ENCODE measurements around the gene NUDT3. TPM values are rescaled to one million over a fixed set of nuclear protein-coding genes. Genes with fewer than 3 reads are reported as not detected.

NUDT3 gene
- total RNA-seq (2014; rRNA removed; shearing (Covaris generic); ENCODE audit: low replicate concordance): 33.7 and 41.7 TPM in 2 replicates

DNA sequence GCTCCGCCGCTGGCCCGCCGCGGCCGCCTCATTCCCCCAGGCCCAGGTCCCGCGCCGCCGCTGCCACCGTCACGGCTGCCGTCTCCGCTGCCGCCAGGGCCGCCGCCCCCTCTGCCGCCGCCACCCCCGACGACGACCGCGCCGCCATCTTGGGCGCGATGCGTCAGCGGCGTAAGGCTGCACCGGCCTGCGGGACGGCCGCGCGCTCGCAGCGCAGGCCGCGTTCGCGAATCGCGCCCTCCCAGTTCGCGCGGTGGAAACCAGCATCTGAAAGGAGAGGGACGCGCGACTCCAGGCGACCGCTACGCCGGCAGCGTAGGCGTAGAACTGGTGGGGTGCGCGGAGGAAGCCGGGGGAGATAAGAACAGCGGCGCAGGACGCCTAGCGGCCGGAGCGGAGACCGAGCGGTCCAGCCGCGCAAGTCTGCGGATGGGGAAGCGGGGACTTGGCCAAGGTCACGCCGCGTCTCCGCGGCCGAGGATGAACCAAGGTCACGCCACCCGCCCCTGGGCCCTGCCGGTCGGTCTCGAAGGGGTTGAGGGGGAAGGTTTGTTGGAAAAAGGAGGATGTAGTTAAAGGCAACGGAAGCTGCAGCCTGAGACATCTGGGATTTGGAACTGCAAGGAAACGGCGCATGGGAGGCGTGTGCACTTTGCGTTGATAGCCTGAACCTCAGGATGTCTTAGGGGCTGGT lies at the start of gene NUDT3:
NUDT3 (minus strand) TSS at position 173 of the 694 bp plus-strand sequence. CDS start 307 bp downstream, outside the sequence.
- H3K4me2 ChIP-seq (ENCODE audit: low read depth, low read length, poor library complexity, severe bottlenecking): peak within 1 kb of the TSS; percentile 100
- H3K9ac ChIP-seq (ENCODE audit: low read length): peak within 1 kb of the TSS; percentile 98
- H3K4me1 ChIP-seq (ENCODE audit: low read length): peaks cover 31% of the 10 kb centered on the region
- DNase-seq: peak; percentile 98
- H3K4me3 ChIP-seq (ENCODE audit: low read length): peak within 1 kb of the TSS; percentile 73
- H2AFZ ChIP-seq (ENCODE audit: low read length): peak within 1 kb of the TSS; percentile 83
- H3K36me3 ChIP-seq (ENCODE audit: insufficient read depth, low read length): no peaks in the 10 kb centered on the region; the same call in 1 of the 2 replicates
- H3K9me3 ChIP-seq (ENCODE audit: low read length): peaks cover 3% of the 10 kb centered on the region
- H3K27me3 ChIP-seq (ENCODE audit: low read length): no peaks in the 10 kb centered on the region
- no peaks in the 10 kb centered on the region for H3K9me2 ChIP-seq (replicated peaks; ENCODE audit: insufficient read depth, low read length)
- H3K27ac ChIP-seq (ENCODE audit: low read length): peak within 1 kb of the TSS; percentile 90
- peaks cover 51% of the 10 kb centered on the region for H3K79me2 ChIP-seq (ENCODE audit: low read length)
- no peaks in the 10 kb centered on the region for H4K20me1 ChIP-seq (ENCODE audit: insufficient read depth, low read depth, low read length)

DNA sequence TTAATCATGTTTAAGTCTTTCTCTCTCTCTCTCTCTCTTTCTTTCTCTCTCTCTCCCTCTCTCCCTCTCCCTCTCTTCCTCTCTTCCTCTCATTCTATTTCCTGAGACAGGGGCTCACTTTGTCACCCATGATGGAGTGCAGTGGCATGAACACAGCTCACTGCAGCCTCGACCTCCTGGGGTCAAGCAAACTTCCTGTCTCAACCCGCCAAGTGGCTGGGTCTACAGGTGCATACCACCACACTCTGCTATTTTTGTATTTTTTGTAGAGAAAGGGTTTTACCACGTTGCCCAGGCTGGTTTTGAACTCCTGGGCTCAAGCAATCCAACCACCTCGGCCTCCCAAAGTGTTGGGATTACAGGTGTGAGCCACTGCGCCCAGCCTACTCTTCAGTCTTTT lies 49.1 kb upstream of the NUDT3 start:
- no peaks in the 10 kb centered on the region for H3K4me1 ChIP-seq (ENCODE audit: low read length)
- H3K27ac ChIP-seq (ENCODE audit: low read length): no peak overlapping the region
- H3K9me2 ChIP-seq (replicated peaks; ENCODE audit: insufficient read depth, low read length): no peaks in the 10 kb centered on the region
- DNase-seq: no peak
- no peaks in the 10 kb centered on the region for H4K20me1 ChIP-seq (ENCODE audit: insufficient read depth, low read depth, low read length)
- H3K9ac ChIP-seq (ENCODE audit: low read length): no peak overlapping the region
- H3K4me2 ChIP-seq (ENCODE audit: low read depth, low read length, poor library complexity, severe bottlenecking): no peak overlapping the region
- H2AFZ ChIP-seq (ENCODE audit: low read length): no peak overlapping the region
- H3K36me3 ChIP-seq (ENCODE audit: insufficient read depth, low read length): no peaks in the 10 kb centered on the region
- no peaks in the 10 kb centered on the region for H3K27me3 ChIP-seq (ENCODE audit: low read length)
- no peaks in the 10 kb centered on the region; the same call in 1 of the 2 replicates for H3K9me3 ChIP-seq (ENCODE audit: low read length)
- no peaks in the 10 kb centered on the region for H3K79me2 ChIP-seq (ENCODE audit: low read length)
- no peak overlapping the region for H3K4me3 ChIP-seq (ENCODE audit: low read length)

DNA sequence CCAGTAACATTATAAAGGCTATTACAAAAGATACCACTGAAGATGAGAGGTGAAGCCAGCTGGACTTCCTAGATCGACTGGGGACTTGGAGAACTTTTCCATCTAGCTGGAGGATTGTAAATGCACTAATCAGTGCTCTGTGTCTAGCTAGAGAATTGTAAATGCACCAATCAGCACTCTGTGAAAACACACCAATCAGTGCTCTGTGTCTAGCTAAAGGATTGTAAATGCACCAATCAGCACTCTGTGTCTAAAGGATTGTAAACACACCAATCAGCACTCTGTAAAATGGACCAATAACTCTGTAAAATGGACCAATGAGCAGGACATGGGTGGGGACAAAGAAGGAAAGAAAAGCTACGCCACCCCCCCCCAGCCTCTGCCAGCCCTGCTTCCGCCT lies 47.0 kb upstream of the NUDT3 start:
- Histone ChIP-seq H3K27me3 (ENCODE audit: low read length) (no peaks in the 10 kb centered on the region), H3K9me2 (replicated peaks; ENCODE audit: insufficient read depth, low read length) (no peaks in the 10 kb centered on the region), H3K27ac (ENCODE audit: low read length) (no peak overlapping the region), H3K36me3 (ENCODE audit: insufficient read depth, low read length) (no peaks in the 10 kb centered on the region), H3K9ac (ENCODE audit: low read length) (no peak overlapping the region), H4K20me1 (ENCODE audit: insufficient read depth, low read depth, low read length) (no peaks in the 10 kb centered on the region), H3K9me3 (ENCODE audit: low read length) (no peaks in the 10 kb centered on the region; the same call in 1 of the 2 replicates), H3K4me2 (ENCODE audit: low read depth, low read length, poor library complexity, severe bottlenecking) (no peak overlapping the region), H3K4me1 (ENCODE audit: low read length) (no peaks in the 10 kb centered on the region), H2AFZ (ENCODE audit: low read length) (no peak overlapping the region), H3K4me3 (ENCODE audit: low read length) (no peak overlapping the region), H3K79me2 (ENCODE audit: low read length) (no peaks in the 10 kb centered on the region)
- no peak for DNase-seq

DNA sequence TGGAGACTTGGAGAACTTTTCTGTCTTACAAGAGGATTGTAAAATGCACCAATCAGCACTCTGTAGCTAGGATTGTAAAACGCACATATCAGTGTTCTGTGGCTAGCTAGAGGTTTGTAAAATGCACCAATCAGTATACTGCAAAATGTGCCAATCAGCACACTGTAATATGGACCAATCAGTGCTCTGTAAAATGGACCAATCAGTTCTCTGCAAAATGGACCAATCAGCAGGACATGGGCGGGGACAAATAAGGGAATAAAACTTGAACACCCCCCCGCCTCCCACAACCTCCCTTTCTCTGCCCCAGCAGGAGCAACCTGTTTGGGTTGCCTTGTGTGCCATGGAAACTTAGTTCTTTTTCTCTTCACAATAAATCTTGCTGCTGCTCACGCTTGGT lies 46.2 kb upstream of the NUDT3 start:
- Histone ChIP-seq H2AFZ (ENCODE audit: low read length) (no peak overlapping the region), H3K9ac (ENCODE audit: low read length) (no peak overlapping the region), H3K27me3 (ENCODE audit: low read length) (no peaks in the 10 kb centered on the region), H4K20me1 (ENCODE audit: insufficient read depth, low read depth, low read length) (no peaks in the 10 kb centered on the region), H3K4me1 (ENCODE audit: low read length) (no peaks in the 10 kb centered on the region), H3K27ac (ENCODE audit: low read length) (no peak overlapping the region), H3K9me2 (replicated peaks; ENCODE audit: insufficient read depth, low read length) (no peaks in the 10 kb centered on the region), H3K9me3 (ENCODE audit: low read length) (no peaks in the 10 kb centered on the region; the same call in 1 of the 2 replicates), H3K4me3 (ENCODE audit: low read length) (no peak overlapping the region), H3K79me2 (ENCODE audit: low read length) (no peaks in the 10 kb centered on the region), H3K4me2 (ENCODE audit: low read depth, low read length, poor library complexity, severe bottlenecking) (no peak overlapping the region), H3K36me3 (ENCODE audit: insufficient read depth, low read length) (no peaks in the 10 kb centered on the region)
- no peak for DNase-seq

DNA sequence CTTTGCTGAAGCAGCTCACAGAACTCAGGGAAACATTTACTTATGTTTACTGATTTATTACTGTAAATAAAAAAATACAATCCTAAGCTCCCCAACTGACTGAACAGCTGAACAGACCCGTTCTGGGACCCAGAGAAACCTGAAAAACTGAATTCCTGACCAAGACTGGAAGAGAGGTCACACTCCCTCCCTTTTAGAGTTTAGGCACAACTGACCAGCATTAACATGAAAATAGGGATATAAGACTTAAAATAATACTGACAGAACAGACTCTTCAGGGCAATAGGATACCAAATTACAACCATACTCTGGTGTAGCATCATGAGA lies 45.1 kb upstream of the NUDT3 start:
- Histone ChIP-seq H3K27me3 (ENCODE audit: low read length) (no peaks in the 10 kb centered on the region), H2AFZ (ENCODE audit: low read length) (no peak overlapping the region), H4K20me1 (ENCODE audit: insufficient read depth, low read depth, low read length) (no peaks in the 10 kb centered on the region), H3K9ac (ENCODE audit: low read length) (no peak overlapping the region), H3K9me3 (ENCODE audit: low read length) (no peaks in the 10 kb centered on the region; the same call in 1 of the 2 replicates), H3K27ac (ENCODE audit: low read length) (no peak overlapping the region), H3K36me3 (ENCODE audit: insufficient read depth, low read length) (no peaks in the 10 kb centered on the region), H3K4me2 (ENCODE audit: low read depth, low read length, poor library complexity, severe bottlenecking) (no peak overlapping the region), H3K4me1 (ENCODE audit: low read length) (no peaks in the 10 kb centered on the region), H3K4me3 (ENCODE audit: low read length) (no peak overlapping the region), H3K9me2 (replicated peaks; ENCODE audit: insufficient read depth, low read length) (no peaks in the 10 kb centered on the region), H3K79me2 (ENCODE audit: low read length) (no peaks in the 10 kb centered on the region)
- DNase-seq: no peak

DNA sequence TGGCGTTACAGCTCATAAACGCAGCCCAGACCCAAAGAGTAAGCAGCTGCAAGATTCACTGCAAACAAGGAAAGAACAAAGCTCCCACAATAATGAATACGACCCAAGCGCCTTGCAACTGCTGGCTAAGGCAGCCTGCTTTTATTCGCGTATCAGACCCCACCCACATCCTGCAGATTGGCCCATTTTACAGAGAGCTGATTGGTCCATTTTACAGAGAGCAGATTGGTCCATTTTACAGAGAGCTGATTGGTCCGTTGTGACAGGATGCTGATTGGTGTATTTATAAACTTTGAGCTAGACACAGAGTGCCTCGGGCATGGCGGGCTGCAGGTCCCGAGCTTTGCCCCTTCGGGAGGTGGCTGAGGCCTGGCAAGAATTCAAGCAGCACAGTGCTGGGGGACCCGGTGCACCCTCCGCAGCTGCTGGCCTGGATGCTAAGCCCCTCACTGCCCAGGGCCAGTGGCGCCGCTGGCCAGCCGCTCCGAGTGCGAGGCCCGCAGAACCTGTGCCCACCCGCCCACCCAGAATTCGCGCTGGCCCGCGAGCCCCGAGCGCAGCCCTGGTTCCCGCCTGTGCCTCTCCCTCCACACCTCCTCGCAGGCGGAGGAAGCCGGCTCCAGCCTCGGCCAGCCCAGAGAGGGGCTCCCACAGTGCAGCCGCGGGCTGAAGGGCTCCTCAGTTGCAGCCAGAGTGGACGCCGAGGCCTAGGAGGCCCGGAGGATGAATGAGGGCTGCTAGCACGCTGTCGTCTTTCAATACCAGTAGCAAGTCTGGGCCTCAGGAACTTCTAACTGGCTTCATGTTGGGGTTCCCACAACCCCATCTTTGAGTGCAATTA lies 44.6 kb upstream of the NUDT3 start:
- no peak overlapping the region for H3K4me2 ChIP-seq (ENCODE audit: low read depth, low read length, poor library complexity, severe bottlenecking)

DNA sequence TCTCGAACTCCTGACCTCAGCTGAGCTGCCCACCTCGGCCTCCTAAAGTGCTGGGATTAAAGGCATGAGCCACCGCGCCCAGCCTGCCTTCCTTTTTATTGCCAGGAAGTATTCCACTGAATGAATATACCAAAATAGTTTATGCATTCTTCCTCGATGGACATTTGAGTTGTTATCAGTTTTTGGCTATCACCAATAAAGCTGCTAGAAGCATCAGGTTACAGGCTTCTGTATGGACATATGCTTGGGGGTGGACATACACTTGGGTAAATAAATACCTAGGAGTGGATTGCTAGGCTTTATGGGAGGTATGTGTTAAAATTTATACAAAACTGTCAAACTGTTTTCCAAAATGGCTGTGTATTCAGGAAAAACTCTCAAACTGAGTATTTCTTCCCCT lies 43.4 kb upstream of the NUDT3 start:
- no peak overlapping the region for H3K27ac ChIP-seq (ENCODE audit: low read length)
- H3K9ac ChIP-seq (ENCODE audit: low read length): no peak overlapping the region
- H3K4me2 ChIP-seq (ENCODE audit: low read depth, low read length, poor library complexity, severe bottlenecking): no peak overlapping the region
- no peaks in the 10 kb centered on the region for H3K27me3 ChIP-seq (ENCODE audit: low read length)
- no peak for DNase-seq
- no peaks in the 10 kb centered on the region for H4K20me1 ChIP-seq (ENCODE audit: insufficient read depth, low read depth, low read length)
- H3K79me2 ChIP-seq (ENCODE audit: low read length): no peaks in the 10 kb centered on the region
- no peaks in the 10 kb centered on the region for H3K4me1 ChIP-seq (ENCODE audit: low read length)
- H2AFZ ChIP-seq (ENCODE audit: low read length): no peak overlapping the region
- no peaks in the 10 kb centered on the region; the same call in 1 of the 2 replicates for H3K9me3 ChIP-seq (ENCODE audit: low read length)
- no peaks in the 10 kb centered on the region for H3K9me2 ChIP-seq (replicated peaks; ENCODE audit: insufficient read depth, low read length)
- no peak overlapping the region for H3K4me3 ChIP-seq (ENCODE audit: low read length)
- H3K36me3 ChIP-seq (ENCODE audit: insufficient read depth, low read length): no peaks in the 10 kb centered on the region

More for the DNA sequence above, 44.6 kb upstream of the NUDT3 start:
- no peaks in the 10 kb centered on the region for H4K20me1 ChIP-seq (ENCODE audit: insufficient read depth, low read depth, low read length)
- no peaks in the 10 kb centered on the region for H3K27me3 ChIP-seq (ENCODE audit: low read length)
- H3K9ac ChIP-seq (ENCODE audit: low read length): no peak overlapping the region
- no peak overlapping the region for H2AFZ ChIP-seq (ENCODE audit: low read length)
- no peaks in the 10 kb centered on the region; the same call in 1 of the 2 replicates for H3K9me3 ChIP-seq (ENCODE audit: low read length)
- no peak overlapping the region for H3K4me3 ChIP-seq (ENCODE audit: low read length)
- no peak for DNase-seq
- no peaks in the 10 kb centered on the region for H3K36me3 ChIP-seq (ENCODE audit: insufficient read depth, low read length)
- no peaks in the 10 kb centered on the region for H3K4me1 ChIP-seq (ENCODE audit: low read length)
- H3K79me2 ChIP-seq (ENCODE audit: low read length): no peaks in the 10 kb centered on the region
- no peak overlapping the region for H3K27ac ChIP-seq (ENCODE audit: low read length)
- H3K9me2 ChIP-seq (replicated peaks; ENCODE audit: insufficient read depth, low read length): no peaks in the 10 kb centered on the region
